Activated T-helper 1 cell treated with anti-CD3 and anti-CD28 coated beads, Interleukin-2, amount 50 U/mL, for 16 hours (primary cell): Measurements from ENCODE around the gene SDHA.
"Not testable (repeated sequence)": the region's sequence is repeated elsewhere in the genome, so short reads cannot be mapped to it uniquely, and the experiment has no call there.

ENCODE experiments used
- DNase-seq, 2 donors: peaks; one replicate each; pipeline ENCODE4 v3.0.0-alpha.2; 2020; ENCODE audit warnings: low read depth in 1 of 2, low spot score in 1 of 2

The SDHA gene

DNA sequence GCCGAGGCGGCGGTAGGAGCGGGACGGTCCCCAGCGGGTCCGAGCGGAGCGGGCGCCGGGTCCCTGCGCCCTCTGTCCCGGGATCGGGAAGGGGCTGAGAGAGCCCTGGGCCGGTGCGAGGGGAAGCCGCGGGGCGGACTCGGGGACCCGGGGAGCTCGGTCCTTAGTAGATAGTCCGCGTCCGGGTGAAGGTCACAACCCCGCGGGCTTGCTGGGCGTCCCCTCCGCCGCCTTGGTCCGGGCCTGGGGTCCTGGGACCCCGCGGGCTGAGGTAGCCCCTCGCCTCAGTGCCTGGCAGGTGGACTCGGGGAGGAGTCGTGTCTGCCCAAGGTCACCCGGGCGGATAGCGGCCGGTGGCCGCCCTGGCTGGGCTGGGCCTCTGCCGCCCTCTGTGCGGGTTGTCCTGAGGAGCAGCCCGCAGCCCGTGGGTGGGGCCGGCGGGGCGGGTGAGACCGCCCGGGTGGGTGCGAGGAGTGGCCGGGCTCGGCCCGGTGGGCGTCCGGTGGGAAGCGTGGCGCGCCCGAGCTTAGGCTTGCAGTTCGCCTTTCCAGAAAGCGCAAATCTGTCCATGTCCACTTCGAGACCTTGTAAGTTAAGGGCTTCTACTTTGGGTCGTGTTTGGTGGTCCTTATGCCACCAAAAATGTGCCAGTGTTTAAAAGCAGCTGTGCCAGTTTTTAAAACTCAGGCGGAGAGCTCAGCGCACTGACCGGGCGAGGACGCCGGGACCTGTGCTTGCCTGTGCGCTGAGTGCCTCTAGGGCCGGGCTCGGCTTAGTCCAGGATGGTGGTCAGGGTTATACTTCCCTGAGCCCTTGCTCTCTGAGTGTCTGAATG is 554 bp downstream of the SDHA start:
- DNase-seq = no peak

DNA sequence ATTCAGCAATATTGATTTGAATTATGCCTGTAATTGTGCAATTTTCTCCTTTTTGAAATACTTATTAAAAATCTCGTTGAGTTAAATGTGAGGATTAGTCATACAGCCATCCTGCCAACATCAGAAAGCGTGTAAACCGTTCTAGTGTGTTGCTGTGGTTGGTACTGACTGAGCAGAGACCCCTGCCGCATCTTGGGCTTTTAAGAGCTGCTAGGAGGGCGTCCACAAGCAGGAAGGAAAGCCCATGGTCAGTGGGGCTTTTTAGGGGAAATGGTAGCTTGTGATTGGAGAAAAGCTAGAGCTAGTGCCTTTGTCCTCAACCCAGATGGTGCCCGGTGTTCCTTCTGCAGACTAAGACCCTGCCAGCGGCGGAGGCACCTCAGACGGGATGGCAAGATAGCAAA is 1.3 kb downstream of the SDHA start:
- DNase-seq = no peak

GRCh38 chr5:219991-220390 is 1.9 kb downstream of the SDHA start:
- no peak for DNase-seq

DNA sequence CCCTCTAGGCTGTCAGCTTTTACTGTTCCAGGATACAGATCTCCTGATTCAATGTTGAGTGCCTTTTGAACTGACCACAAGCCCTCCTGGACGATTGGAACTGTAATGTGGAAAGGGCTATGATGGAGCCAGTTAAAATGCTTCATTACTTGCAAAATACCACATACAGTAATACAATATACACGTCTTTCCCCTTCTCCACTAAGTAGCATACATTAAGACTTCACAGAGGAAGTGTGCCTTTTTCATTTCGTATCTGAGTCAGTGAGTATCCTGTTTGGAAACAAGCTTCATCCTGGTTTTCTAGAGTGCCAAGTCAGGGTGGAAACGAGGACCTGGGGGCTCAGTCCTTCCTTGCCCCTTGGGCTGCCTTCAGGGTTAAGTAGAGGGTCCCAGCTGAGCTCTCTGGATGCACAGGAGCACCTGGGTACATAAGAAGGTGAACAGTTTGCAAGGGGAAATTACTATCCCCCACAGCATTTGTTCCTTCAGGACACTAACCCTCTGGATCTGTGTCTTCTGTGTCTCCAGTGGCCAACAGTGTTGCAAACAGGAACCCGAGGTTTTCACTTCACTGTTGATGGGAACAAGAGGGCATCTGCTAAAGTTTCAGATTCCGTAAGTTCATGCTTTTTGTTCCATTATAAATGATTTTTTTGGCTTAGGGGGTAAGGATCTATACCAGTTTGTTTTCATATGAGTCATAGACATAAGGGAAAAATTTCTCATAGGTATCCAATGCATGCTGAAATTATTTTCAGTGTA is 5.0 kb downstream of the SDHA start:
- not testable (repeated sequence) for DNase-seq

GRCh38 chr5:223791-224190 is 5.7 kb downstream of the SDHA start:
- DNase-seq = no peak

- DNase-seq = no peak
These were observed 7.2 kb downstream of the SDHA start for GRCh38 chr5:225334-225733.

DNA sequence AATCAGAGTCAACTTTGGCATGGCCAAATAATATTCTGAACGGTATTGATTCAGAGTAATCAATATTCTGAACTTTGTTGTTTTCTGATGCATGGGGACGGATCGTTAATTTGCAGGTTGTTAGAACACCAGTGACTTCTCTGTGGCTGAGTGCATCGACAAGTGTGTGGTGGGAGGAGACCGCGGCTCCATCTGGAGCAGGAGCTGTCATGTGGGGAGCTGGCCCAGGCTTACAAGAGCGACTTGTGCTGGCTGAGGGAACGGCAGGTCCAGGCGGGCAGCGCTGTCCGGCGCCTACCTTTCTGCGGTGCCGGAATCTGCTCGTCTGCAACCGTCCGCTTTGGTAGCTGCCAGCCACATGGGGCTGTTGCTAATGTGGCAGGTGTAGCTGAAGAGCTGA is 9.3 kb downstream of the SDHA start:
- DNase-seq = not testable (repeated sequence)

DNA sequence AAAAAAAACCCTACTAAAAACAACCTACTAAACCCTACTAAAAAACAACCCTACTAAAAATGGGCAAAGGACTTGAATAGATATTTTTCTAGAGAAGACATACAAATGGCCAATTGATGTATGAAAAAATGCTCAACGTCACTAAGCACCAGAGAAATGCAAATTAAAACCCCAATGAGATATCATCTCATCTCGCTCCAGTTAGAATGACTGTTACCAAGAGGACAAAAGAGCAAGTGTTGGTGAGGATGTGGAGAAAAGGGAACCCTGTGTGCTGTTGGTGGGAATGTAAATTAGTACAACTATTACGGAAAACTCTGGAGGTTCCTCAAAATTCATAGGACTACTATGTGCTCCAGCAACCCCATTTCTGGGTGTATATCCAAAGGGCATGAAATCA is 10.8 kb downstream of the SDHA start:
- no peak for DNase-seq

DNA sequence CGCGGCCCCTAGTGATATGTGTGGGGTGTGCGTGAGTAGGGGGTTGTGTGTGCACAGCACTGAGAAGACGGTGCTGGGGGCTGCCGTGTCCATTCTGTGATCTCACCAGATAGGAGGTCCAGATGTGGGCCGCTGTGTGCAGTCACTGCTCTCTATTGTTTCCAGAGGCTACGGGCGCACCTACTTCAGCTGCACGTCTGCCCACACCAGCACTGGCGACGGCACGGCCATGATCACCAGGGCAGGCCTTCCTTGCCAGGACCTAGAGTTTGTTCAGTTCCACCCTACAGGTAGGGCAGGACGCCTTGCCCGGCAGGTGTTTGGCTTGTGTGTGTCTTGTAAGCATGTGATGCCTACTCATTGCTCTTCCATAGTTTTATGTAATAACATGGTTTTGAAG is 12.6 kb downstream of the SDHA start:
- DNase-seq = no peak

GRCh38 chr5:231661-232060 is 13.5 kb downstream of the SDHA start:
- no peak for DNase-seq

DNA sequence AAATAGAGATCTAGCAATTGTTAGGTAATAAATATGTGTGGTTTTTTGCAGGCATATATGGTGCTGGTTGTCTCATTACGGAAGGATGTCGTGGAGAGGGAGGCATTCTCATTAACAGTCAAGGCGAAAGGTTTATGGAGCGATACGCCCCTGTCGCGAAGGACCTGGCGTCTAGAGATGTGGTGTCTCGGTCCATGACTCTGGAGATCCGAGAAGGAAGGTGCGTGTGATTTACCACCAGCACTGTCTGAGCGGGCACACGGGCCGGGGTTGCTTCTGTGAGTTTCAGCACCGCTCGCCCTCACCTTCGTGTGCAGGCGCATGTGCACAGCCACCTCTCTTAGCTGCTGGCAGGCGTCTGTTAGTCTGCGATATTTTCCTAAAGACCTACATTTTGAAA is 15.3 kb downstream of the SDHA start:
- not testable (repeated sequence) for DNase-seq

- DNase-seq = no peak
These were observed 16.3 kb downstream of the SDHA start for GRCh38 chr5:234450-234849.

DNA sequence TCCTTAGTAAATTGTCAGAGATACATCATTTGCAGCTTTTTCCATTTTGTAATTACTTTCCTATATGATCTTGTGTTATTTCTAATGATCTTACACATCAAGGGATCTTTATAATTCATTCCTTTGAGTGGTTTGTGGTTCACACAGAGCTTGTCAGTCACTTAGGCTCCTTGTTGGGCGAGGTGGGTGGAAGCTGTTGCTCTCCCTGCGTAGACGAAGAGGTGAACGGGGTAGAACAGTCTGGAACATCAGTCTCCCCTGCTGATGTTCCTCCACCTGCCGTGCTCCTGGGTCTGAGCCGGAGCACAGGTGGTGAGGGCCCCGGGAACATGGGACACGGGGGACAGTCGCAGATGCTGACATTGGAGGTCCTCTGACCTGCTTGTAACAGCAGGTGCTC is 17.4 kb downstream of the SDHA start:
- DNase-seq = not testable (repeated sequence)

DNA sequence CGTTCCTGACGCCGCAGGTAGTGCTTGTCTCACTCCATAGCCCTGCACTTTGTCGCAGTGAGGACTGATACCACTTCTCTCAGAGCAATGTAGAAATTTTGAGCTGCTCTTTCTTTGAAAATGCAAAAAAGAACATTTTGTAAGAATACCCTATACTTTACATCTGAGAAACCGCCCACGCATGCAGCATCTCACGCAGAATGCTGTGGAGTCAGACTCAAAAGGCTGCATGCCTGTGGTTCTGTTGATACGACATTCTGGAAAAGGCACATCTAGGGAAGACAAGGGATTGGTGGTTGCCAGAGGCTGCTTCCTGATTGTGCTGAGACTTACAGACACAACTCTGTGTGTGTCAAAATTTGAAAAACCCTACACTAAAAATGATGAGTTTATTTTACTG is 19.8 kb downstream of the SDHA start:
- not testable (repeated sequence) for DNase-seq

- not testable (repeated sequence) for DNase-seq
These were observed 22.4 kb downstream of the SDHA start for GRCh38 chr5:240550-240949.

DNA sequence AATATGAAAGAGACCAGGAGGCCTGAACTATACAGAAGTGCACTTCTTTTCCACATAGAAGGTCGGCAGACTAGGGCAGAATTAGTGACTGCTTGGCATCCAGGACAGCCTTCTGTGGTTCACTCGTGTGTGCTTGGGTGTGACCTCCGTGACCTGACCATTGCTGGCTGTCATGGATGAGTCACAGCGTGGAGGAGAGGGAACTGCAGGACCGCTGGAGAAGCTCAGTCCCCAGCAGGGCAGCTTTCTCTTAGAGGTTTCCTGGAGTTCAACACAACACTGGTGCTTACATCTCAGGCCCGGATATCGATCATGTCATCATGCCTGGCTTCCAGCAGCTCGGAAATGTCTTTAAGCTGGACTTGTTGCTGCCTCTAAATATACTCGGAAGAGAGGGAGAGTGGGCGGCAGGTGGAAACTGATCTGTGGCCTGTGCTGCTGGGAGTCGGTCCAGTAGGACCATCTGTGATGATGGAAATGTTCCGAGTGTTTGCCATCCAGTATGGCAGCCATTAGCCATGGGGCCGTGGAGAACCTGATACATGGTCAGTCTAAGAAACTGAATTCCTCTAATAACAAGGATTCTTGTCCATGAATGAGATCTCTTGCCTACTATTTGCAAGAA is 23.0 kb downstream of the SDHA start:
- not testable (repeated sequence) for DNase-seq

GRCh38 chr5:243683-244367 is 25.7 kb downstream of the SDHA start:
- not testable (repeated sequence) for DNase-seq

DNA sequence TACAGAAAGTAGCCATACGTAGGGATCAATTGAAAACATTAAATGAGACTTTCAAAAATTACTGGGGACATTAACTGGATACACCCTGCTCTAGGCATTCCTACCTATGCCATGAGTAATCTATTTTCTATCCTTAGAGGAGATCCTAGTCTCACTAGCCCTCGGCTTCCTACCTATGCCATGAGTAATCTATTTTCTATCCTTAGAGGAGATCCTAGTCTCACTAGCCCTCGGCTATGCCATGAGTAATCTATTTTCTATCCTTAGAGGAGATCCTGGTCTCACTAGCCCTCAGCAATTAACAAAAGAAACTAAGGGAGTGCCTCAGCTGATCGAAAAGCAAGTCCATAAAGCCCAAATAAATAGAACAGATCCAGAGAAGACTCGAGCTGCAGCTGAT is 27.6 kb downstream of the SDHA start:
- not testable (repeated sequence) for DNase-seq

- not testable (repeated sequence) for DNase-seq
These were observed 32.3 kb downstream of the SDHA start for GRCh38 chr5:250396-250795.

DNA sequence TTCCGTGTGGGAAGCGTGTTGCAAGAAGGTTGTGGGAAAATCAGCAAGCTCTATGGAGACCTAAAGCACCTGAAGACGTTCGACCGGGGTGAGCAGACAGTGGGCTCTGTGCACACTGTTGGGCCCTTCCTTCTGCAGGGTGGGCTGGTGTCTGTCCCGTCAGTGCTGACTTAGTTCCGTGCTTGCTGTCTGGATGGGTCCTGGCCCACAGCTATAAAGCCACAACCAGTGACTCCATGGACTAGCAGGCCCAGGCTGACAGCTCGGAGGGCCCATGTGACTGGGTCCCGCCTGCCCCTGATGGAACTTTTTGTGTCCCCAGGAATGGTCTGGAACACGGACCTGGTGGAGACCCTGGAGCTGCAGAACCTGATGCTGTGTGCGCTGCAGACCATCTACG is 32.9 kb downstream of the SDHA start:
- not testable (repeated sequence) for DNase-seq

- DNase-seq = not testable (repeated sequence)
These were observed 33.4 kb downstream of the SDHA start for GRCh38 chr5:251538-251937.
